HG03520 (cell line): ENCODE results near the gene FIBCD1.
"Not testable (repeated sequence)": the region's sequence is repeated elsewhere in the genome, so short reads cannot be mapped to it uniquely, and the experiment has no call there.

Experiments
- ATAC-seq: cut with Tn5 transposase; IDR thresholded peaks from one replicate; pipeline ENCODE4 v1.9.1; 2021; ENCODE audit warnings: mild to moderate bottlenecking, moderate library complexity; ENCODE audit not compliant: unreplicated experiment

The FIBCD1 gene

DNA sequence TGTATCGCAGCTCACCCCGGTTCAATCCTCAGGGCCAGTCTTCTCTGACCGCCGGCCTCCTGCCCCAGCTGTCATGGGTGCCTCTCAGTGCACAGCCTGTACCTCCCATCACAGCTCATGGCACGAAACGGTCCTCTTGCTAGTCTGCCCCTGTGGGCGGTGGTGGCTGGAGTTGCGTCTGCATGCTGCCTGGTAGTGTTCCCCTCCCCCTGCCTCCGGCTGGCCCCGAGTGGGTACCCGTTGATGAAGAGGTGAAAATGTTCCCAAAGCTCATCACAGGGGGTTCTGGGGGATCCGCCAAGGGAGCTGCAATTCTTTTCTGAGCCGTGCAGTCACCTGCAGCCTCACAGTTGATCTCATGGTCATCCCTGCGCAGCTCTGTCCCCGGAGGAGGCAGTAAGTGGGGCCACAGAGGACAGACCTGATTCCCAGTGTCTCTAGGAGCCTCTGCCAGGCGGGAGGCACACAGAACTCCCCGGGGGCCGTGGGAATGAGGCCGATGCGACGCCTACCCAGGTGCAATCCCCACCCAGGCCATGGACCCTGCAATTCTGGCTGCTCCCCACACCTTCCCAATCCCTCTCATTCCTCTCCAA is 34.7 kb upstream of the FIBCD1 start:
- ATAC-seq, result no peak

- ATAC-seq, result no peak
Measured at GRCh38 chr9:130972957-130973685, 34.1 kb upstream of the FIBCD1 start.

GRCh38 chr9:130972277-130972956 is 33.4 kb upstream of the FIBCD1 start:
- no peak for ATAC-seq

GRCh38 chr9:130971294-130971849 is 32.3 kb upstream of the FIBCD1 start:
- no peak for ATAC-seq

DNA sequence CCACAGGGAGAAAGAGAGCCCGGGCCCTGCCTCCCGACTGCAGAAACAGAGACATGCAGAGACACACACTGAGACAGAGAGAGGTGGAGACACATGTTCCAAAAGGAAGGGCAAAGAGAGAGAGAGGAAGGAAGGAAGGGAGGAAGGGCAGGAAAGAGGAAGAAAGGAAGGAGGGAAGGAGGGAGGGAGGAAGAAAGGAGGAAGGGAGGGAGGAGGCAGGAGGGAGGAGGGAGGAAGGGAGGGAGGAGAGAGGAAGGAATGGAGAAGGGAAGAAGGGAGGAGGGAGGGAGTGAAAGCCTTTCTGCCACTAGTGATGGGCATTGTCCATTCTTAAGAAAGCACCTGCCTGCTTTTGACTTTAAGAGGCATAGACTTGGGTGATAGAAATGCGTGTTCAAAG is 31.8 kb upstream of the FIBCD1 start:
- ATAC-seq, result no peak

- no peak for ATAC-seq
Measured at GRCh38 chr9:130970052-130970451, 31.0 kb upstream of the FIBCD1 start.

- no peak for ATAC-seq
Measured at GRCh38 chr9:130965680-130966079, 26.6 kb upstream of the FIBCD1 start.

- ATAC-seq, result no peak
Measured at GRCh38 chr9:130963916-130964315, 24.9 kb upstream of the FIBCD1 start.

DNA sequence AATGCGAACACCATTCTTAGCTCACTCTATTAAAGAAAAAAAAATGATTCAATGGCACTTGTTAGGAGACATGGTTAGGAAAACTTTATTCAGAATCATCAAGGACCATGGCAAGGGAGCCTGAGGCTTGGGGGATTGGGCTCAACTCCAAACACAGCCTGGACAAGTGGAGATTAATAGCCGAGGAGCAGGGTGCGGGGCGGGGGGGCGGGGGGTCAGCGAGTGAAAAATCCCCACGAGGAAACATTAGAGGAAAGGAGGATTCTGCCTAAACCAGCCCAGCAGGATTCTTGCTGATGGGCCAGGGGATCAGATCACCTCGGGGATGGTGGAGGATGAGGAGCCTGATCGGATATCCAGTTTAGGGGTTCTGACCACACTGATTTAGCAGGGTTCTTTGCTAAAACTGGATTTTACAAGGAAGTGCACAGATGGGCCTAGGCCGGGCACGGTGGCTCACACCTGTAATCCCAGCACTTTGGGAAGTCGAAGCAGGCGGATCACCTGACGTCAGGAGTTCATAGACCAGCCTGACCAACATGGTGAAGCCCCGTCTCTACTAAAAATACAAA is 24.4 kb upstream of the FIBCD1 start:
- no peak for ATAC-seq

DNA sequence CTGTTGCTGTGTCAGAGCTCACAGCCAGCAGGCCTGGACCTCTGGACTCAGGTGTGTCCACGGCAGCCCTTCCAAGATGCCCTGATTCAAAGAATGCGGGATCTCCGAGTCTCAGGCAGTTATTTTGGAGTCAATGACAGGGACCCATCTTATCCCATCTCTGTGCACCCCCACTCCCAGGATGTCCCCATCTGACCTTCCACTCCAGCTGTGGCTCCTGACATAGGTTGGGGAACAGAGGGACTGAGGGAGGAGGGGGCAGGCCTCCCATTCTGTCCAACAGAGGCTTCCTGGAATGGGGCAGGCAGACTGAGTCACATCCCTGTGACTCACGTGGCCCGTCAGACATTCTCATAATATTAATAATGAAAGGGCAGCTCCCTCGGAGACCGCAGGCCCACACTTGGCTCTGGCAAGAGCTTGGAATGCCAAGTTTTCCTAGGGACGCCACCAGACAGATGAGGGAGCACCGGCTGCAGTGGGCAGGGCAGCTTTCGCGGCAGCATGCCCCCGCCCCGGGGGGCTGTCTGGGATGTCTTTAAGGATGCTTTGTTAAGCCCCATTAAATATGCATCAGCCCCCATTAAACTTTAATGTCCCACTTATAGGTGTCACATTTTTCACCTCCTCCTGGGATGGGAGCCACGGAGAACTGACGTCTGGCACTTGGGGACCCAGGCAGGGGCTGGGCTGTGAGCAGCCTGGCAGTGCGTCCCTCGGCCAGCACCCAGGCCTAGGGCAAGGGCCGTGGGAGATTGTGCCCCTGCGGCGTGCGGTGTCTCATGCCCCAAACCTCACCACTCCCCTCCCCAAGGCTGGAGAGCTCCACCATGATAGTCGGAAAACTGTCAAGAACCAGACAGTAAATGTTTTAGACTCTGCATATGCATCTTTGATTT is 23.6 kb upstream of the FIBCD1 start:
- no peak for ATAC-seq

DNA sequence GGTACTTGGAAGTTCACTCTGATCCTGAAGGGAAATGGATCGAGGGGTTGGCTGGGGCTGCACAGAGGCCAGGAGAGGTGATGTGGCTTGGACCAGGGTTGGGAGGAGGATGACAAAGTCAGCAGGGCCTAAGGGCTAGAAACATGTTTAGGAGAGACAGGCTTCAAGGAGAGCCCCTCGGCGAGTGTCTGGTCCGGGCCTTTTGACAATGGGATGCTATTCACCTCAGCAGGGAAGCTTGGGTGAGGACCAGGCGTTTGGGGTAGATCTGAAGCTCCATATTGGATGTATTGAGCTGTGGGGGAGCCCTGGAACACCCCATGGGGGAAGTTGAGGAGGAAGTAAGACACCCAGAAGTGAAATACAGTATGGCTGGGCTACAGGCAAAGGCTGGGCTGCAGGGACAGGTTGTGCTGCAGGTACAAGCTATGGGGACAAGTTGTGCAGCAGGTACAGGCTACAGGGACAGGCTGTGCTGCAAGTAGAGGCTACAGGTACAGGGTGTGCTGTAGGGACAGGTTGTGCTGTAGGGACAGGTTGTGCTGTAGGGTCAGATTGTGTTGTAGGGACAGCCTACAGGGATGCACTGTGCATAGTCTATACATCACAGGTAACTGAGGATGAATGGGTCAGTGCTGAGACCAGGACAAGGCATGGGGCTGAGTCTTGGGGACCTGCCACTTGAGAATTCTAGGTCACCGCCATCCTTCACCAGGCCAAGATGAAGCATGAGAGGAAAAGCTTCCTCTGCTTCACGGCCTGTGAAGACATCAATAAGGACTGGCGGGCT is 22.7 kb upstream of the FIBCD1 start:
- ATAC-seq, result no peak

GRCh38 chr9:130960522-130961378 is 21.7 kb upstream of the FIBCD1 start:
- no peak for ATAC-seq

- no peak for ATAC-seq
Measured at GRCh38 chr9:130959809-130960334, 20.8 kb upstream of the FIBCD1 start.

GRCh38 chr9:130958564-130958963 is 19.5 kb upstream of the FIBCD1 start:
- ATAC-seq, result not testable (repeated sequence)

- no peak for ATAC-seq
Measured at GRCh38 chr9:130957451-130958203, 18.6 kb upstream of the FIBCD1 start.

- ATAC-seq, result no peak
Measured at GRCh38 chr9:130956636-130957450, 17.8 kb upstream of the FIBCD1 start.
